Frontal cortex (tissue), 4 donors: ENCODE results near the gene STRIP1. TPM values are rescaled to one million over a fixed set of nuclear protein-coding genes. Genes with fewer than 3 reads are reported as not detected.

ENCODE experiments used
- DNase-seq, 2 donors: peaks; one replicate each; pipeline ENCODE4 v3.0.0; 2012; ENCODE audit warnings: low spot score in 2 of 2
- FAIRE-seq: peaks from 2 replicates; lab custom pipeline; 2012; peaks lifted over from hg19 to GRCh38; lab: Jason Lieb, UNC
- total RNA-seq: library from RNA; depleted of rRNA; stranded (reverse); fragments of >200 nt; gene quantifications from one replicate; pipeline ENCODE4 v1.2.3, GENCODE V29; 2014
- donor health status: control.
- donor health status: control.
- donor health status: control.

STRIP1 gene, protein sequence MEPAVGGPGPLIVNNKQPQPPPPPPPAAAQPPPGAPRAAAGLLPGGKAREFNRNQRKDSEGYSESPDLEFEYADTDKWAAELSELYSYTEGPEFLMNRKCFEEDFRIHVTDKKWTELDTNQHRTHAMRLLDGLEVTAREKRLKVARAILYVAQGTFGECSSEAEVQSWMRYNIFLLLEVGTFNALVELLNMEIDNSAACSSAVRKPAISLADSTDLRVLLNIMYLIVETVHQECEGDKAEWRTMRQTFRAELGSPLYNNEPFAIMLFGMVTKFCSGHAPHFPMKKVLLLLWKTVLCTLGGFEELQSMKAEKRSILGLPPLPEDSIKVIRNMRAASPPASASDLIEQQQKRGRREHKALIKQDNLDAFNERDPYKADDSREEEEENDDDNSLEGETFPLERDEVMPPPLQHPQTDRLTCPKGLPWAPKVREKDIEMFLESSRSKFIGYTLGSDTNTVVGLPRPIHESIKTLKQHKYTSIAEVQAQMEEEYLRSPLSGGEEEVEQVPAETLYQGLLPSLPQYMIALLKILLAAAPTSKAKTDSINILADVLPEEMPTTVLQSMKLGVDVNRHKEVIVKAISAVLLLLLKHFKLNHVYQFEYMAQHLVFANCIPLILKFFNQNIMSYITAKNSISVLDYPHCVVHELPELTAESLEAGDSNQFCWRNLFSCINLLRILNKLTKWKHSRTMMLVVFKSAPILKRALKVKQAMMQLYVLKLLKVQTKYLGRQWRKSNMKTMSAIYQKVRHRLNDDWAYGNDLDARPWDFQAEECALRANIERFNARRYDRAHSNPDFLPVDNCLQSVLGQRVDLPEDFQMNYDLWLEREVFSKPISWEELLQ
- 98.2 TPM for total RNA-seq

DNA sequence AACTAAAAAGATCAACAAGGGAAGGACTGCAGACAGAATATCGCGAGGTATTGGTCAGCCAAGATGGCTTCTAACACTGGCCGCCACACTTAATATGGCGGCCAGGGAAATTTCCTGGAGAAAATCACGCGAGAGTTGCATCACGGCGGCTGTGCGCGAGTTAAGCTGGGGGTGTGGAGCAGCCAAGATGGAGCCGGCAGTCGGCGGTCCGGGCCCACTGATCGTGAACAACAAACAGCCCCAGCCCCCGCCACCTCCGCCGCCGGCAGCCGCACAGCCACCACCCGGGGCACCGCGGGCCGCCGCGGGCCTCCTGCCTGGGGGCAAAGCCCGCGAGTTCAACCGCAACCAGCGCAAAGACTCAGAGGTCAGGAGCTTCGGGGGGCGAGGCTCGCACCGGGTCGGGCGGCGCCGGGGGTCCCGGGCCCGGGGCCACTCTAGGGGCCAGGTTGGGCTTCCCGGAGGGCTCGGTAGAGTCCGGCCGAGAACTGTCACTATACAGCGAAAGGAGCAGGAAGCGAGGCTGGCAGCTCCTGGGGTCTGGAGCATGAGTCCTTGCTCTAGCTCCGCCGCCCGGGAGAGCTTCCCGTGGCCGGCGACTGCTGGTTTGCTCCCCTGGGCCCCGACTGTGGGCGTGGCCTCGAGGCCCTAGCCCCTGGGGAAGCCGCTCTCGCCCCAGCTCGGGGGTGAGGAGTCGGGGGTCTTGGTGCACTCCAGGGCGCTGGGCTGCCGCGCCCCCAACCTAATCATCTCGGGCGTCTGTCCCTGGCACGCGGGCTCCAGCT is at the start of gene STRIP1:
TSS of gene STRIP1 (plus strand) at position 174 of the 785 bp plus-strand sequence. CDS start at position 188, 14 bp downstream.
- FAIRE-seq (no peak), DNase-seq (peak; percentile 83 to 84)

GRCh38 chr1:109985247-109986053 is 49.0 kb upstream of the STRIP1 start:
- FAIRE-seq (no peak), DNase-seq (no peak)

DNA sequence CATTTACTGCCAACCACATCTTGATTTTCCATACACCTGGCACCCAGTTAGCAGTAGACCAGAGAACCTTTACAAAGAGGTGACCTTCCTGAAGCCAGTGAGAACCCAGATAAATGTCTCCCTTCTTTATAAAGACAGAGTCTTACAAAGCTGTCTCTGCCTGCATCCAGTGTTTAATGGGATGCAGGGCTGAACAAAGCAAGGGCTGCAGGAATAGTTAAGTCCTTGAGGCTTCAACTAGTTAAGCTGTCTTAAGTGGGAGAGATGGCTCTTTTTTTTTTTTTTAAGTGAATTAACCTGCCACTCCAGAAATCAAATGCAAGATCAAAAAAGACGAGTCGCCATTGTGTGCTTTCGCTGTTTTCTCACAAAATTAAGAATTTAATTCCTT is 48.4 kb upstream of the STRIP1 start:
- no peak for DNase-seq
- FAIRE-seq: no peak

DNA sequence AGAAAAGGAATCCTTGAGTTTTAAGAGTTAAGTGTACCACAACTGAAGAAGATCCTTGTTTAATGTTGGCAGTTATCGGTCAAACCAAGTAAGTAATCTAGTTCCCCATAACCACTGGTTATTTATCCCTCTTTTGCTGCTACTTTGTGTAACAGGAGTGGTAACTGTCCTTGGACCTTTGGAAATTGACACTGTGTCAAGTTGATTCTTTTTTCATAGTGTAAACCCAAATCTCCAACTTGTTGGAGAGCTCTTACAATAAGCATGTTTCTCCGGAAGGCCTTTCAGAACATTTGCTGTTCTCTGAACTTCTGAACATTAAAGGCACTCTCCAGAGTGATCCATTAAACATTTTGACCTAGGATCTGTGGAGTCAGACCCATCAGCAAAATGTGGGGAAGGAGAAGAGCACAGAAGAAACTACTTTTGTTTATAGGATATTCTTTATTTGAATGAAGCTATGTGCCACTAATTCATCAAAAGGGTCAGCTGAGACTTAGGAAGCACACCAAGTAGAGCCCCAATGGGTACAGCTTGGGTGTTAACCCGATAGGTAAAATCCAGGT is 46.0 kb upstream of the STRIP1 start:
- FAIRE-seq (no peak), DNase-seq (no peak)

DNA sequence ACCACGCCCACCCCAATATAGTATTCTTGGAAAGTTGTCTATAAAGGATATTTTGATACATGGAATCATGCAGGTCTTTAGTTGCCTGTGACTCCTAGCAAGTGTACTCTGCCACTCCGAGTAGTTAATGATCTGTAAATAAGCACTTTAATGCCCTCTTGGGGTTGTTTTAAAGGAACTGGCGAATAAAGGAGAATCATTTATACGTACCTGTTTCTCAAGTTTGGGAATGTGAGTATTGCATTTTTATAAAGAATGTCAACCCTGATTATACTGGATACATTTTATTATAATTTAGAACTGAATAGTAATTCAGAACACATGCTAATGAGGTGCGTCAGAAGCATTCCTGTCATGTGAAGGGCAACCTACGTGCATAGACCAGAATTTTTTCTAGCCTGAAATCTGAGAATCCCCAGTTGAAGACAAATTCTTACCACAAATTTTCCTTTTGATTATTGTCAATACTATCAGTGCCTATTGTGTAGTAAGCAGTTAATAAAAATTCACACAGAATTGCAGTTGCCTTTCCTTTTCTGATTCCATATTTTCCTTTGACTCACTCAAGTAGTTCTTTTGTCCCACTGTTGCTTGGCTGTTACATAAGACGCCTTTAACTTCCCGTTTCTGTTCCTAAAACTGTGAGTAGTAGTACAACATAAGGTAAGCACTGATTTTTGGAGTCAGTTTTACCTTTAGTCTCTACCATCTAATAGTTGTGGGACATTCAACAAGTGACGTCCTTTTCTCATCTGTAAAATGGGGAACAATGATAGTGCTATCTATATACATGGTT is 44.7 kb upstream of the STRIP1 start:
- FAIRE-seq (no peak), DNase-seq (no peak)

- DNase-seq: no peak
- FAIRE-seq: no peak
Measured at GRCh38 chr1:109990302-109990653, 44.1 kb upstream of the STRIP1 start.

DNA sequence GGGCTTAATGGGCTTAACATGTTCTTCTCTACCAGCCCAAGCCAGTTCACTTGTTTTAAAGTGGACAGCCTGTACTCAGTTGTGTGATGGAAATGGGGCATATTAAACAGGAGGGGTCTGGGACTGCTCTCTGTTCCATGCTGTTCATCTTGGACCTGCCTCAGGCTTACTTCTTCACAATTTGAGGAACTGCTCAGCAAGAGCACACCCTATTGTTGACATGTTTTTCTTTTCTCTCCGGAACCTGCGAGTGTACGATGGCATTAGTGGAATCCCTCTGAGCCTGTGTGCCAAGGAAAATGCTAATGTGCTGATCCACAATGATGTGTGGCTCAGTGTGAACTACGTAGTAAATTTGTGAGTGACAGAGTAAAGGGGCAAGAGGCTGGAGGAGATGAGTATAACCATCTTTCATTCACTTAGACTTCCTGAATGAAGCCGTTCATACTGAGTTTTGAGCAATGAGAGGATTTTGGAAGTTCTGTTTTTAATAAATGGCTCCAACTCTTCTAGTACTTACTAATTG is 43.0 kb upstream of the STRIP1 start:
- FAIRE-seq: no peak

DNA sequence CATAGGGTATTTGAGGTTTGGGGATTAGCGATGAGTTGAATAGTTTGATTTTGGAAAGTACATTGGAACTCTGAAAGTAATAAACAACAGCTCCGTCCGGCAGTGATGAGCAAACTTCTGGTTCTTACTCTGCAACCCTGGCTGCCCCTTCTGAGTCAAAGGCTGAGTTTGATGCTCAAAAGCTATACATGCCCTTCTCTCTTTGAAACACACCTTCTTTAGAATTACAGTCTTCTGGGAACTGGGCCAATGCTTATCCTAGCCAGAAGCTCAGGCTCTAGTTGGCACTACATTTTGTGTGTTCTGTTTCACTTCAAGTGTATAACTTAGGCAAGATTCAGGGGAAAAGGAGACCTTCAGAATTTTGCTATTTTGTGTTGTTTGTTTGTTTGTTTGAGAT is 40.5 kb upstream of the STRIP1 start:
- FAIRE-seq (no peak), DNase-seq (no peak)

More for the DNA sequence above, 43.0 kb upstream of the STRIP1 start:
- DNase-seq: no peak

DNA sequence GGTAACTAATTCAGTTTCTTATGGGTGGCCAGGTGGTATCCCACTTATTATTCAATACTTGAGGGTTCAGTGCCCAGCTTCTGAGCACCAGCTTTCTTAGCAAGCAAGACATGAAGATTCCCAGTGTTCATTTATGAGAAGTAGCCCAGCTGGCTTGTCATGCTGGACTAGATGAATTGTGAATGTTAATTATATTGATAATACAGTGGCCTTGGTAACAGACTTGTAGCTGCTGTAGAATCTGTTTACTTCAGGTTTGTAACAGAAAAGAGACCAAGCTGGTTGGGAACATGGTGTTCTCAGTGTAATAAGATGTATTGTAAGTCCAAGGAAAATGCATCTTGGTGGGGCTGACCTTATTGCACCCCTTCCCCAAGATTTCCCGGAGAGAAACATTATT is 39.8 kb upstream of the STRIP1 start:
- DNase-seq: no peak
- FAIRE-seq: no peak

DNA sequence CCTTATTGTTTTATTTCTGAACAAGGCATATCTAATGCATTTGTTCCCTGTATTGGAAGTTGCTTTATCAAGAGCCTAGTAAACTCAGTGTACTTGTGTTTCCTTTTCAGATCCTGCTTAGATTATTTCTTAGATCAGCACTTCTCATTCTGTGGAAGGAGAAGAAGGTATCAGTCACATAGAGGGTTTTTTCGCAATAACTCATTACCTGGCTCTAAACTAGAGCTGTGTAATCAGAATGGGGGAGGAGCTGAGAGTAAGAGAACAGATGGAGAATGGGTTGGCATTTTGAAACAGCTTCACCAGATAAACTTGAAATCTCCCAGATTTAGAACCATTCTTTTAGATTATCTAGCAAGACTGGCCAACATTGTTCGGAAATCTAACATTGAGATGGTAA is 38.9 kb upstream of the STRIP1 start:
- FAIRE-seq (no peak), DNase-seq (no peak)

DNA sequence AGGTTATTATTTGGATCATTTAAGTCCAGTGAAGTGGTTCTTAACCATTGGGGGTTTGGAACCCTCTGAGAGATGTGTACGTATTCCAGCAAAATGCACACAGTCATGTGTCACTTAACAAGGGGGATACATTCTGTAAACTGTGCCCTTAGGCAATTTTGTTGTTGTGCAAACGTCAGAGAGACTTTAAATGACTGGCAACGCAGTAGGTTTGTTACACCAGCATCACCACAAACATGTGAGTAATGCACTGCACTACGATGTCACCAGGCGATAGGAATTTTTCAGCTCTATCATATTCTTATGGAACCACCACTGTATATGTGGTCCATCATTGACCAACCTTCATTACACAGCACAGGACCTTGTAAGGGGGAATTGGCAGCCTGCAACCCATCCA is 37.9 kb upstream of the STRIP1 start:
- FAIRE-seq (no peak), DNase-seq (no peak)

GRCh38 chr1:109997204-109997866 is 37.1 kb upstream of the STRIP1 start:
- DNase-seq: no peak
- no peak for FAIRE-seq

- FAIRE-seq (no peak), DNase-seq (no peak)
Measured at GRCh38 chr1:109997867-109998229, 36.6 kb upstream of the STRIP1 start.

DNA sequence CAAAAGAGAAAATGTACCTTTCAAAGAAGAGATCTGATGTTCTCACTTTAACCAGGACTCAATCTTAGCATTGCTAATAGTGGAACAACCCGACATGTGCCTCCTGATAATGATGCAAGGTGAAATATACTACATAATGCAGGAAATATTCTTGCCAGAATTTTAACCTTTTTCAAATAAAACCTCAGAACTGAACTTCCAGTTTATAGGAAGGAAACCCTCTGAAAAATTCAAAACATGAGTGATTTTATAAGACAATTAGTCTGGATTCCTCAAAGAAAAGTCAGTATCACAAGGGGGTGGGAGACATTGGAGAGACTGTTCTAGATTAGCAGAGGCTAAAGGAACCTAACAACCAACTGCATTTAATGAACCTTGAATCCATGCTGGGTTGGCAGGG is 31.7 kb upstream of the STRIP1 start:
- FAIRE-seq: no peak
- DNase-seq: no peak

DNA sequence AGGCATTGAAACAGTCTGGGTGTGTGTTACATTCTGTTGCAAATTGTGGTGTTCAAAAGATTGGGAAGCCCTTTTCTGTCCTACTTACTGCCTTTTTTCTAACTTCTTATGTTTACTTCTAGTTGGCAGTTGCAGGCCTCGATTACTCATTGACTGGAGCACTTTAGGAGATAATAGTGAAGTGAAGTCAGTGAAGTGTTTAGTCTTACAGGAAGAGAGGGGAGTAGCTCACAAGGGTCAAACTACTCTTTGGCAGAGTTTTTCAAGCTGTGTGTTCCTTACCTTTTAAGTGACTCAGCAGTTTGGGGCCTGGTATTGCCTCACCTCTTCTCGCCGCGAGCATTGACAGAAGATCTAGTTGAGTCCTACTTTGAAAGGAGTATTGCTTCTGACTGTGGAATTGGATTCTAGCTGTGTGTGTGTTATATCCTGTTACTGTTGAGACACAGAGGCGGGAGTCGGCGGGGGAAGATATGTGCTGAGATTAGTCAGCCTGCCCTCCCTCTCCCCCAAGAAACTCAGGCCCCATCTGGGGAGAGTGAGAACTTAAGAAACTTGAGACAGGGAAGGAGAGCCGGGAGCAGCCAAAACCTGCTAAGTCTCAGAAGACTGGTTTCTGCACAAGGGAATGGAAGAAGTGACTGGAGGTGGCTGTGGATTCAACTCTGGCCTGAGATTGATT is 30.5 kb upstream of the STRIP1 start:
- DNase-seq (peak in 1 of 2 donors; percentile 35), FAIRE-seq (no peak)

DNA sequence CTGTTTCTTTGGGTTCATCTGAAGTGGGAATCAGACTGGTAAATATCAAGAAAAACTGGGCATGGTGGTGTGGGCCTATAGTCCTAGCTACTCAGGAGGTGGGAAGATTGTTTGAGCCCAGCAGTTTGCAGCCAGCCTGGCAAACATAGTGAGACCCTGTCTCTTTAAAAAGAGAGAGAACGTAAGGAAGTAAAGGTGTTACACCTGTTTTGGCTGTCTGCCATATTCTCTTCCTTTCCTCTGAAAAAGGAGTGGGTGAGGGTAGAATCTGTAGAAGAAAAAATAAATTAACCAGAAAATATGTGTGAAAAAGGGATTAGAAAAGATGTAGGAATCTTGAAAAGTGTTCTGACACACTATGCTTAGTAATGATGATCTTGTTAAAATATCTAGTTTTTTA is 29.8 kb upstream of the STRIP1 start:
- FAIRE-seq: no peak
- DNase-seq: no peak

GRCh38 chr1:110005971-110006370 is 28.5 kb upstream of the STRIP1 start:
- FAIRE-seq (no peak), DNase-seq (no peak)
